A673 (cell line): ENCODE data around the gene TRIM8.

Experiments
- EZH2 ChIP-seq: fragments of 200-600 bp; sonication (generic); IDR thresholded peaks from 2 replicates; pipeline ENCODE4 v1.6.1; 2017; ENCODE audit warnings: borderline replicate concordance, low read depth, mild to moderate bottlenecking, mixed read lengths, antibody characterized with exemption, low read length; ENCODE audit not compliant: poor library complexity, severe bottlenecking
- TF ChIP-seq, protein P1 (sequence below): fragments of 300-800, 200-600 bp; sonication (generic); conservative IDR thresholded peaks from 2 replicates; pipeline ENCODE4 v1.5.1; 2017; ENCODE audit warnings: low read depth, mild to moderate bottlenecking, antibody characterized with exemption, low read length, moderate library complexity, mixed read lengths

DNA sequence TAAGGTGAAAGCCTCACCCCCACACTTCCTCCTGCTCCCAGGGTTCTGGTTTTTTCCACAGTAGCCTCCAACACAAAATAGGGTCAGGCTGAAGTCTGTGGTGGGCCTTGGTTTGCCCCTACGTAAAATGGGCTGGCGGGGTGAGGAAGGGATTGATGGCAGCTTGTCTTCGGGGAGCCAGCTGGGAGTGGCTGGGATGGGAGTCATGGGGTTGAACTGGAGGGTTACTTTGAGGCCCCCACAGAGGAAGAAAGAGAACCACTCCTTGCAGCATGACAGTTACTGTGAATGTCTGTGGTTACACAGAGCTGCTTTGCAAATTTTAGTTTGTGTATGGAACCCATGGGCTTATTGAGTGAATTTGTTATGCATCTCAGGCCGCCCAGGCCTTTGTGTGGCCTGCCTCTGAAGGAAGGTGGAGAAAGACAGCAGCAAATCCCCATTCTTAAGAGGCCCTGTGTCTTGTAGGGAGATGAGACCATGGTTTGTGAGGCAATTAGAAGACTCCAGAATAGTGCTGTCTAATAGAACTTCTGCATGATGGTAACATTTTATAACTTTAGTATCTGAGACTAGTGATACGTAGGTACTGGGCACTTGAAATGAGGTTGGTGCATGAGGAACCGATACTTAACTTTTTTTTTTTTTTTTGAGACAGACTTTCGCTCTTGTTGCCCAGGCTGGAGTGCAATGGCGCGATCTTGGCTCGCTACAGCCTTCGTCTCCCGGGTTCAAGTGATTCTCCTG, 8.1 kb downstream of the TRIM8 start:
- TF ChIP-seq, protein P1, sequence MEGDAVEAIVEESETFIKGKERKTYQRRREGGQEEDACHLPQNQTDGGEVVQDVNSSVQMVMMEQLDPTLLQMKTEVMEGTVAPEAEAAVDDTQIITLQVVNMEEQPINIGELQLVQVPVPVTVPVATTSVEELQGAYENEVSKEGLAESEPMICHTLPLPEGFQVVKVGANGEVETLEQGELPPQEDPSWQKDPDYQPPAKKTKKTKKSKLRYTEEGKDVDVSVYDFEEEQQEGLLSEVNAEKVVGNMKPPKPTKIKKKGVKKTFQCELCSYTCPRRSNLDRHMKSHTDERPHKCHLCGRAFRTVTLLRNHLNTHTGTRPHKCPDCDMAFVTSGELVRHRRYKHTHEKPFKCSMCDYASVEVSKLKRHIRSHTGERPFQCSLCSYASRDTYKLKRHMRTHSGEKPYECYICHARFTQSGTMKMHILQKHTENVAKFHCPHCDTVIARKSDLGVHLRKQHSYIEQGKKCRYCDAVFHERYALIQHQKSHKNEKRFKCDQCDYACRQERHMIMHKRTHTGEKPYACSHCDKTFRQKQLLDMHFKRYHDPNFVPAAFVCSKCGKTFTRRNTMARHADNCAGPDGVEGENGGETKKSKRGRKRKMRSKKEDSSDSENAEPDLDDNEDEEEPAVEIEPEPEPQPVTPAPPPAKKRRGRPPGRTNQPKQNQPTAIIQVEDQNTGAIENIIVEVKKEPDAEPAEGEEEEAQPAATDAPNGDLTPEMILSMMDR = no peak
- no peak for TF ChIP-seq EZH2
